GM12872 (cell line): ENCODE measurements around the gene GRAMD4.

Experiments
- TF ChIP-seq, protein P1 (sequence below): IDR thresholded peaks from 3 replicates; pipeline ENCODE4 v1.5.1; 2011; ENCODE audit warnings: low read depth, mild to moderate bottlenecking, low read length, moderate library complexity; ENCODE audit not compliant: insufficient read depth

The GRAMD4 gene

DNA sequence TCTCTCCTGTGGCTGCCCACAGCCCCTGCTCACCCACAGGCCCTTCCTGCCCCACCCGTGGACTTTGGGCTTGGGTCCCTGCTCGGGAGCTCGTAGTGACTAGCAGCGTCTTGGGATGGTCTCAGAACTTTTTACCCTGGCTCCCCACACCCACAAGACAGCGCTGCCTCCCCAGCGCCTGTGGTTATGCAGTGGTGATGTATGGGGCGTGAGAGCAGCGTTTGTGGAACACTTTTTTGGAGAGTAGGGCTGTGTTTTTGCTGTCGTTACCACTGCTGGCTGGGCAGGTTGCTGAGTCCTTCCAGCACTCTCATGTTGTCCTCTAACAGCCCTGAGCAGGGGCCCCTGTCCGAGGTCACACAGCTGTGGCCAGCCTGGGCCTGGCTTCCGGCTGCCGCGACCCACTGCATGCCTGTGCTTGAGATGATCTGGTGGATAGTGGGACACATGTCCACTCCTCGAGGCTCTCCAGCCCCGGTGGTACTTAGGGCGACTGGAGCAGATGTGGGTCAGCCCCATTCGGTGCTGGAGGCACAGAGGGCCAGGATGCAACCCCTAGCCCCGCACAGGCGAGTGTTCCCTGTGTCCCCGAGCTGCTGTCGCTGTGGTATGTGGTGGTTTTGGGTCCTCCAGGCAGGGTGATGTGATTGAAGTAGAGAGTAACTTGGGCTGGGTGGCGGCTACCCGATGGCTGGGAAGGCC lies 7.1 kb upstream of the GRAMD4 start:
- TF ChIP-seq, protein P1, sequence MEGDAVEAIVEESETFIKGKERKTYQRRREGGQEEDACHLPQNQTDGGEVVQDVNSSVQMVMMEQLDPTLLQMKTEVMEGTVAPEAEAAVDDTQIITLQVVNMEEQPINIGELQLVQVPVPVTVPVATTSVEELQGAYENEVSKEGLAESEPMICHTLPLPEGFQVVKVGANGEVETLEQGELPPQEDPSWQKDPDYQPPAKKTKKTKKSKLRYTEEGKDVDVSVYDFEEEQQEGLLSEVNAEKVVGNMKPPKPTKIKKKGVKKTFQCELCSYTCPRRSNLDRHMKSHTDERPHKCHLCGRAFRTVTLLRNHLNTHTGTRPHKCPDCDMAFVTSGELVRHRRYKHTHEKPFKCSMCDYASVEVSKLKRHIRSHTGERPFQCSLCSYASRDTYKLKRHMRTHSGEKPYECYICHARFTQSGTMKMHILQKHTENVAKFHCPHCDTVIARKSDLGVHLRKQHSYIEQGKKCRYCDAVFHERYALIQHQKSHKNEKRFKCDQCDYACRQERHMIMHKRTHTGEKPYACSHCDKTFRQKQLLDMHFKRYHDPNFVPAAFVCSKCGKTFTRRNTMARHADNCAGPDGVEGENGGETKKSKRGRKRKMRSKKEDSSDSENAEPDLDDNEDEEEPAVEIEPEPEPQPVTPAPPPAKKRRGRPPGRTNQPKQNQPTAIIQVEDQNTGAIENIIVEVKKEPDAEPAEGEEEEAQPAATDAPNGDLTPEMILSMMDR = no peak

- TF ChIP-seq, protein P1 = no peak
Measured at GRCh38 chr22:46613606-46614021, 6.6 kb upstream of the GRAMD4 start.

GRCh38 chr22:46614025-46614931 lies 5.9 kb upstream of the GRAMD4 start:
- TF ChIP-seq, protein P1 = no peak

DNA sequence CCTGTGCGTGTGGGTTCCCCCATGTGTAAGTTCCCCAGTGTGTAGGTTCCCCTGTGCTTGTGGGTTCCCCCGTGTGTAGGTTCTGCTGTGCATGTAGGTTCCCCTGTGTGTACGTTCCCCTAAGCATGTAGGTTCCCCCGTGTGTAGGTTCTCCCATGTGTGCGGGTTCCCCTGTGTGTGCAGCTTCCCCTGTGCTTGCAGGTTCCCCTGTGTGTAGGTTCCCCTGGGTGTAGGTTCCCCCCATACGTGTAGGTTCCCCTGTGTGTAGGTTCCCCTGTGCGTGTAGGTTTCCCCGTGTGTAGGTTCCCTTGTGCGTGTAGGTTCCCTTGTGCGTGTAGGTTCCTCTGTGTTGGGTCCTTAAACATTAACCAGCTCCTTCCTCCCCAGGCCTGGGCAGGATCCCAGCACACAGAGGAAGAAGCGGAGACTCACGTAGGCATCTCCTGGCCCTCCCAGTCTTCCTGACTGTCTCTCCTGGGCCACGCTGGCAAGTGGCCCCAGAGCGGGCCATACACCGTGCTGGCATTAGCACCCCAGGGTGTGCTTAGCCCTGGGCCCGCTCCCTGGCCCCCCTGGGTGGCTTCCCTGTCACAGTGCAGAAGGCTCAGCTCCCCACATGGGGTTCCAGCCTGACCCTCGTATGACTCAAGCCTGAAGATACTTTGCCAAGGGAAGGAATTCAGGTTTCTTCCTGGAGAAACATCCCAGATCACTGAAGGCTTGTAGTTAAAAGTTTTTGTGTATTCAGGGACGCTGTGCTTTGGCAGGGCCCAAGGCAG lies 2.8 kb upstream of the GRAMD4 start:
- TF ChIP-seq, protein P1 = no peak

- TF ChIP-seq, protein P1 = no peak
Measured at GRCh38 chr22:46617986-46618647, 2.1 kb upstream of the GRAMD4 start.

DNA sequence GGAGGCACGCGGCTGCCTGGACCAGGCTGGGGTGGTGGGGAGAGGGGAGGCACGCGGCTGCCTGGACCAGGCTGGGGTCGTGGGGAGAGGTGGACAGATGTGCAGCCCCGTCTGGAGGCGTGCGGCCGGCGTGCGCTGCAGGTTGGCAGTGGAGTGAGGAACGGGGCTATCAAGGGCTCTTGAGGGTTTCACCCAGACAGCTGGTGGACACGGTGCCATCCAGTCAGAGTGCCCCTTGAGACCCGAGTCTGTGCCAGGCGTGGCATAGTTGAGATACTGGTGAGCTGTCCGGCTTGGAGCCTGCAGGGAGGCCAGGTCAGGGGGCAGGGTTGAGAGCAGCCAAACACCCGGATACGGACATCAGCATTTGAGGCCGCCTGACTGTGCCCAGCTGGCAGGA lies 1.5 kb upstream of the GRAMD4 start:
- TF ChIP-seq, protein P1 = no peak
